T1000 (cell line): ENCODE results near the gene TRERF1.

Experiments used
- DNase-seq: peaks from one replicate; lab custom pipeline; 2025; ENCODE audit warnings: mixed read lengths; lab: John Stamatoyannopoulos, UW

Gene TRERF1

DNA sequence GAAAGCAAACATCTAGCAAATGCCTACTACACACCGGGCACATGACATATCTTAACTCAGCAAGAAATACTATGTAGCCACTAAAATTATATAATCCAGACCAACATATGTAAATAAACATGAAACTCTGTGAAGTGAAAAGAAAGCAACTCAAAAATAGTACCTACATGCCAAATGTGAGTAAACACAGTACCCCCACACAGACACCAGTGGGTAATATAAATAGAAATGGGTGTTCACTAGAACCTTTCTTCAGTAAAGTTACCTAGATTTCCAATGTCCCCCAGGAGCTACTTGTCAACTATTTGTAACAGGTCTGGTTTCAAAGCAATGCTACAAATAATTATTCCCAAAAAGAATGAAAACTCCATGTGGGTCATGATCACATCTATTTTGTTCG is 25.5 kb downstream of the TRERF1 start:
- no peak for DNase-seq

GRCh38 chr6:42424906-42425474 is 26.7 kb downstream of the TRERF1 start:
- DNase-seq, result no peak

- DNase-seq, result no peak
Observed at GRCh38 chr6:42423244-42423643, 28.5 kb downstream of the TRERF1 start.

- no peak for DNase-seq
Observed at GRCh38 chr6:42420741-42421140, 31.0 kb downstream of the TRERF1 start.

DNA sequence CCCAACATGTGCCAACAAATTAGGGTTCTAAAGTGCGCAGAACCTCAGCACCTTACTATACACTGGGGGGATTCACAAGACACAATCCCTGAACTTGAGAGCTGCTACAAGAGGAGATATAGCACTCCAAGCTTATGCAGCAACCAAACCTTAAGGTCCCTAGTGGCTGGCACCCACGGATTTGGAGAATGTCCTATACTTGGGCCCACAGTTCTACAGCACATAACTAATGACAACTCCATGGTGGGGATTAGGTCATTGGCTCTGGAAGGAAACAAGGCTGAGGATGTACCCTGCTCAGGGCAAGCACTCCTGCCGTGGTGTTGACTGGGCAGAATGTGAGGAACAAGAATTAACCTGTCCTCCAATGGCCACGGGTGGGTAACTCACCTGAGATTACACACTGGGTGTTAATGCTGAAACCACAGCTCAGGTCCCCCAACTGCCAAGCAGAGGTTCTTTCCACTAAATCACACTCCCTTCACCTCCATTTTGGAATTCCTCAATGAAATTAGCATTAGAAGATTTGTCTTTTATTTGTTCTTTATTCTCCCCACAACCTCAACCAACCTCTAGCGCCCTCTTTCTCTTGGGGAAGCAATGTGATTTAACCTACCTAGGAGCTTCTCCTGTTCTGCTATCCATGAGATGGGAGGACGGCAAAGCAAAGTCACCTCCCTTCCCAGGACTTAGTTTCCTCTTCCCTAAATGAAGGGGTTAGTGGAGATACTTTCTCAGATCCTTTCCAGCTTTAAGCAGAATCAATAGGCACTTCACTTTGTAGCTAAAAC is 32.0 kb downstream of the TRERF1 start:
- DNase-seq, result no peak

DNA sequence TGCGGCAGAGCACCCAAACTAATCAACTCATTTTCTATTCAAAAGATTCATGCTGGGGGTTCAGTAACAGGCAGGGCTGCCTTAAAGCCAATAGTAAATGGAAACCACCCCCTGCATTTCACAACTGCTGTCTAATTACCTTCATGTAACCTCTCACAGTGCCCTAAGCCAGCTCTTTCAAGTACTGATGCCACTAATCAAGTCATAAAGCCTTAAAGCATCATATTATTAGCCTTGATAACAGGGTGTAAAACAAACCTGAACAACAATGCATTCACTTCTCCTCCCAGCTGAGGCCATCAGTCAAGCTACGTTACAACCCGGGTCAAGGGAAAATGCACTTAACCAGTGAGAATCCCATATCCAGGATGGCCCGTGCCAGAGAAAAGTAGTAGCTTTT is 33.0 kb downstream of the TRERF1 start:
- no peak for DNase-seq

GRCh38 chr6:42417641-42418112 is 34.0 kb downstream of the TRERF1 start:
- no peak for DNase-seq

DNA sequence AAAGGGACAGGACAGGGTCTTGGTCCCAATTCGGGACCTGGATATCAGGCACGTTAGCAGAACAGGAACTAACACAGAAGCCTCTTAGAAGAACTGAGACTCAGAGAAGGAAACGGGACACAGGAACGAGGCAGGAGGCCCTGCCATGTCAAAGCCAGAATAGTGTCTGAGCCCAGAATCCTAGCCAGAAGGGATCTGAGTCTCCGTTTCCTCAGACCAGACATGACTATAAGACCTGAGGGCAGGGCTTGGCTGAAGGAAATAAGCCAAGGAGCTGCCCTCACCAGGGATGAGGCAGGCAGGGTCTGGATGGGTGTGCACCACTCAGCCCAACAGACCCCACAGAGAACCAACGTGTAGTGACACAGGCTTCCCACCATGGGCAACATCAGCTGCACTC is 40.3 kb downstream of the TRERF1 start:
- DNase-seq, result no peak

GRCh38 chr6:42410861-42411260 is 40.9 kb downstream of the TRERF1 start:
- DNase-seq, result no peak

GRCh38 chr6:42409581-42409980 is 42.1 kb downstream of the TRERF1 start:
- no peak for DNase-seq

DNA sequence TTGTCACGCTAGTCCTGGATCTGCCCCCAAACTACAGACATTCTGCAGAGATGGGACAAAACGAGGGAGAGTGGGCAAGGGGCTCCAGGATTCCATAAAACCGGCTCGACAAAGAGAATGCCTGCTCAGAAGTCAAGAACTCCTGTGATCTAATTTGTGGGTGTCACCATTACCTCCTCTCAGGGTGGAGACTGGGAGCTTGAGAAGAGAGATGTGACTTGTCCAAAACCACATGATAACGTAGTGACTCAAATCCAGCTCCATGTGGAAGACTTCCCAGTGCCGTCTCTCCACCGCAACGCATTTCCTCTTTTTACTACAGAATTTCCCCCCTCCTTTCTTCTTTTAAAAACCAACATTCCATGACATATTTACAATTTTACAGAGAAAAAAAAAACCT is 44.3 kb downstream of the TRERF1 start:
- DNase-seq, result peak; percentile 10

DNA sequence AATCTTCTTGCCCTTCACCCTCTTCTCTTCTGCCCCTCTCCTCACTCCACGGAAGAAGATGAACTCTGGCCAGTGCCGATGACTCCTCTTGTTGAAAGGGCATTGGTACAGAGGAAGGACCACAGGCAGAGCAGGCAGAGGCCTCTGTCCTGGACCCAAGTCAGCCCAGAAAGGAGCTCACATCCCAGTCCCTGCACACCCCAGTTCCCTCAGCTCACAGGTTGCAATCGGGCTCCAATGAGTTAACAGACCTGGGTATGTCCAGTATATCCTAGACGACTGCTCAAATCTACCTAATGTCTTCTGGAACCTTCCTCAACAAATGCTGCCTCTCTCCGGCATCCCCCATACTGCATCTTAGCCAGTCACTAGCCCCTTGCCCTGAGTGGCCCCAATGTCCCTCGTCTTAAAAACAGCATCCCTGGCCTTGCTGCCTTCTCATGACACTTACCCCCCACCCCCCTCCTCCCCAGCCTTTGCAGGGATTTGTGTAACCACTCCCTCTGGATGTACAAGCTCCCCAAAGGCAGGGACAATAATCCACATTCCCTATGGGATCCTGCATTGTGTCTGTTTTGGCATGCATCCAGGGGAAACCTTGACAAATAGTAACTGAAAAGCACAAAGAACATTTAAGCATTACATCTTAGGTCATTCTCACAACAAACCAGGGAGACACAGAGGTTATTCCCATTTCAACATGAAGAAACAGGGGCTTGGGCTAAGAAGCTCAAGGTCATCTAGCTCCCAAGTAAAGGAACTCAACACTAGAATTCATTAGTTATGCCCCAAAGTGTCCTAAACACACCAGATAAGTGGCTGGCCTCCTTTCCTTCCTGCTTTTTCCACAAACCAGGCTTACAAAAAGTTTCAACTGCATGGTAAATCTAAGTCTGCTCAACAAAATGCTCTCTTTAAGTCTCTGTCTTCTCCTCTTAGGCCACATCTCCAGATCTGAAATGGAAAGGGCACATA is 45.1 kb downstream of the TRERF1 start:
- DNase-seq, result no peak

DNA sequence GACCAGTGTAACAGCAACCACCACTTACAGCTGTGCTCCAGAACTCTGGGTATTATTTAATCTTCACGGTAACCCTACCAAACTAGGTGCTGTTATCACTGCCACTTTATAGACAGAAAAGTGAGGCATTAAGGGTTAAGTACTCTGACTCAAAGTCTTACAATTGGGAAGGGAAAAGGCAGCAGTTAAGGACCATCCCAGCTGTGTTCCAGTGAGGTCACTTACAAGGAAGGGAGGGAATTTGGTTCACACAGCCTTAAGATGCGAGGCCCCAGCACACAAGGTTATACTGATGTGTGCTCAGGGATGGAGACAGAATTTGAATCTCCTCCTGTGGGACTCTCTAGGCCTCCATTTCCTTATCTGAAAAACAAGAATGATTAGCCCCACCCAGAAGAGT is 46.7 kb downstream of the TRERF1 start:
- no peak for DNase-seq

DNA sequence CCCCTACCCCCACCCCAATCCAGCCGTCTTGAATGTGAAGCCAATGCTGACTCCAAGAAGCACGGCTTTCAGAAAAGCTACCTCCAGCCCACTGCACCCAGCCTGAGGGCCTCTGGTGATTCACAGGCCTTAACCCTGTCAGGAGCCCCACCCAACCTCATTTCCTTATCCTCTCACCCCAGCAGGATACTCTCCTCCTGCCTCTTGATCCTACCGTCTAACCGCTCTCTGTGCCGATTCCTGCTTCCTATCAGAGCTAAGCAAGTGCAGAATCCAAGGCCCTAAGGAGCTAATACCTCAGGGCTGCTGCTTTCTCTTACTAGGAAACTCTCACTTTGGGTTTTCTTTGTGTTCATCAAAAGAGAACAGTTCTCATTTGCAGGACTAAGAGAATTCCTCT is 47.2 kb downstream of the TRERF1 start:
- peak; percentile 60 for DNase-seq

DNA sequence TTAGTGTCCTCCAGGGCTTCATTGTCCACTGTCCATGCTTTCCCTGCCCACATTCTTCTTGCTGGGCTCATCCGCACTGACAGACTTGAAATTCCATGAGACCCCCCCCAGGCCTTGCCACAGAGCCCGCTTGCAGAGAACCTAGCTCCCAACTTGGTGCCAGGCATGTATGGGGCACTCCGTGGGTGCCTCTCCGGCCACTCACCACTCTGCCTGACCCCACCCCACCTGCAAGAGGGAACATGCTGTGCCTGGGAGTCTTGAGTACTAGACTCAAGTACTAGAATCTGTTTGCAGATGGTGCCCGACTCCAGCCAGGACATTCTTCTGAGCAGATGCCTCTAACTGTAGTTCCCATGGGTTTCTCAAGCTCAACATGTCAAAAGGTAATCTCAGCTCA is 47.9 kb downstream of the TRERF1 start:
- DNase-seq, result no peak

DNA sequence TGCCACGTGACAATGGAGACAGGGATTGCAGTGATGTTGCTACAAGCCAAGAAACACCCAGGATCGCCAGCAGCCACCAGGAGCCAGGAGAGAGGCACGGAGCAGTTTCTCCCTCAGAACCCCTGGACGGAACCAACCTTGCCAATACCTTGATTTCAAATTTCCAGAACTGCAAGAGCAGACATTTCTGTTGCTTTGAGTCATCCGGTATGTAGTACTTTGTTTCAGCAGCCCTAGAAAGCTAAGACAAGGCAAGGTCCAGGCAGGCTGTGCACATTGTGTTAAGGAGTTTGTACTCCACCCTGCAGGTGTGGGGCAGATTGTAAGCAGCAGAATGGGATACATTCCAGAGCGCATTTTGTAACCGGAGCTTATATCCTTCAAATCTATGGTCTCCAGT is 48.3 kb downstream of the TRERF1 start:
- DNase-seq, result no peak

- DNase-seq, result no peak
Observed at GRCh38 chr6:42402184-42402583, 49.5 kb downstream of the TRERF1 start.

- DNase-seq, result no peak
Observed at GRCh38 chr6:42401613-42401951, 50.1 kb downstream of the TRERF1 start.

DNA sequence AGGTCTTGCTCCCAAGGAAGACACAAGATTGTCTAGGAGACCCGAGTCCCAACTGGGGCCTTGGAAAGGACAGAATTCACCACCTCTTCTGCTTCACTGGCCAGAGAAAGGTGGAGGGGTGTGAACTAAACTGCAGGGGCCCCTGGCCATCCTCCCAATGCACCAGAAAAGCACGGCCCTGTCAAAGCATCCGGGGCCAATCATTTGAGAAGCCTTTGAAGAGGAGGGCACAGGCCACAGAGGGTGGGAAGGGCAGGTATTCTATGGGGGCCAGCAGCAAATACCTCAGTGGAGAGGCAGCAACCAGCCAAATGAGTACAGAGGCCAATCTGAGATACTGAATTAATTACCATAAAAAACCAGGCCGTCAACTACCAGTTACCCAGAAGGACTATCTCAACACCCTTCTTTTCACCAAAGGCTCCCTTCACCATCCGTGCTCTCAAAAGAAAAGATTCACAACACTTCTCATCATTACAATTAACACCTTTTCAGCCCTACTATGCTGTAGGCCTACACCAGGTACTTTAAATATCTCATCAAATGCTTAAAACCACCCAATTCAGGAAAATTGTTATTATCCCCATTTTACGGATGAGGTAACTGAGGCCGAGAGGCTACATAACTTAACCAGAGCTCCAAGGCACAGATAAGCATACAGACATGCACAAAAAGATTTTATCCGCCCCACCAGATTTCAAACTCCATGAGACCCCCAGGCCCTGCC is 50.7 kb downstream of the TRERF1 start:
- DNase-seq, result no peak

GRCh38 chr6:42400061-42400760 is 51.5 kb downstream of the TRERF1 start:
- no peak for DNase-seq

- no peak for DNase-seq
Observed at GRCh38 chr6:42396720-42397119, 55.0 kb downstream of the TRERF1 start.
